GM18861 (cell line): ENCODE results near the gene HHATL.
A peak's percentile ranks its signal among the peaks of the same experiment; 100 is the strongest.

Experiments used
- ATAC-seq: cut with Tn5 transposase; IDR thresholded peaks from one replicate; pipeline ENCODE4 v1.9.1; 2021; ENCODE audit not compliant: unreplicated experiment

The HHATL gene

GRCh38 chr3:42654331-42655201 is 48.0 kb downstream of the HHATL start:
- no peak for ATAC-seq

- no peak for ATAC-seq
Measured at GRCh38 chr3:42653560-42654330, 48.9 kb downstream of the HHATL start, which contains the start of gene ZBTB47. Gene ZBTB47 (plus strand): TSS chr3:42653697. CDS start chr3:42658356, 4,659 bp downstream.

DNA sequence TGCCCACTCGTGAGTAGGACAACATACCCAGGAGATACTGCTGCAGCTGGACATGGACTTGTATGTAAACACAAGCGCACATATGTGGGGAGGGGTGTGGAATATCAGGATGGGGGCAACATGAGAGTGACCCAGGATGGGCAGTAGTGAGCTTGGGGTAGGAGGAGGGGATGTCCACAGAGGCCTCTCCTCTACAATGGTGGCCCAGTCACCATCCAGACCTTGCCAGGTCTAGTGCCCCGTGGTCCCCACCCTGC is 49.4 kb downstream of the HHATL start:
- no peak for ATAC-seq

DNA sequence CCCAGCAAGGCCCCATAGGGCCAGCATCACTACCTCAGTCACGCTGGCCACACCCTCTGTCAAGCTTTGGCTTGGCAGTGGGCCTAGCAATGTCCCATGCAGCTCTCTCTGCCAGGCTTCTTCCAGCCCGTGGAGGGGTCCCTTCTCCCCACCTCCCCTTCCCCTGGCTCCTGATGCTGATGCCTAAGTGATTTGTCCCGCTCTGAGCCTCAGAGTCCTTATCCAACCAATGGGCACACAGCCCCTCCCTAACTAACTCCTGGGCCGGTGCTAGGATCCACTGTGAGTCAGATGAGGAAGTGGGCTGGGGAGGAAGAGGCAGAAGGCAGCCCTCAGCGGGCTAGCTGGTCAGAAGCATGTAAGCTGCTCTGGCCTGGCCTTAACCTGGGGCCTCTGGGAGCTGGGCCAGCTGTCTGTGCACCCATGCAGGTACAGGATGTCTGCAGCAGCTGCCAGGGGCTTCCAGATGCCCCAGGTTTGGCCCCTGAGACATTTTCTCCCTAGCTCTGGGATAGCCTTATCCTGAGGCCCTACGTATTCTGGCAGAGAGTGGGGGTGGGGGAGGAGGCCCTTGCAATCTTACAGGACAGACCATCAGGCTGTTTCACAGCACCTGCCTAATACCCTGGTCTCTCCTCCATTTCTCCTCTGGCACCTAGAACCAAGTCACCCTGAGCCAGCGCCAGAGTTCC is 49.8 kb downstream of the HHATL start:
- peak; percentile 72 for ATAC-seq

DNA sequence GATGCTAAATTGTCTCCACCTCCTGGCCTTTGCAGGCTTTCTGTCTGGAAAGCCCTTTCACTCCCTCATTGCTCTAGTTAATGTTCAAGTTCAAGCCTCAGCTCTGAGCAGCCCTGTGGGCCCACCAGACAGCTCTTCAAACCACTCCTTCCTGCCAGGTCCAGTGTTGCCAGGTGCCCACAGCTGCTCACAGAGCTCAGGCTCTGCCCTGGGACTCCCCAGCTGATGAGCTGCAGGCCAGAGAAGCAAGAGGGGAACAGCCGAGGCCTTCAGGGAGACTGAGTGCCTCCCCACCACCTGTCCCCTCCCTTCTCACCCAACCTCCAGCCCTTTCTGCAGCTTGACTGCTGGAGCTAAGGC is 50.4 kb downstream of the HHATL start:
- ATAC-seq, result peak; percentile 25

DNA sequence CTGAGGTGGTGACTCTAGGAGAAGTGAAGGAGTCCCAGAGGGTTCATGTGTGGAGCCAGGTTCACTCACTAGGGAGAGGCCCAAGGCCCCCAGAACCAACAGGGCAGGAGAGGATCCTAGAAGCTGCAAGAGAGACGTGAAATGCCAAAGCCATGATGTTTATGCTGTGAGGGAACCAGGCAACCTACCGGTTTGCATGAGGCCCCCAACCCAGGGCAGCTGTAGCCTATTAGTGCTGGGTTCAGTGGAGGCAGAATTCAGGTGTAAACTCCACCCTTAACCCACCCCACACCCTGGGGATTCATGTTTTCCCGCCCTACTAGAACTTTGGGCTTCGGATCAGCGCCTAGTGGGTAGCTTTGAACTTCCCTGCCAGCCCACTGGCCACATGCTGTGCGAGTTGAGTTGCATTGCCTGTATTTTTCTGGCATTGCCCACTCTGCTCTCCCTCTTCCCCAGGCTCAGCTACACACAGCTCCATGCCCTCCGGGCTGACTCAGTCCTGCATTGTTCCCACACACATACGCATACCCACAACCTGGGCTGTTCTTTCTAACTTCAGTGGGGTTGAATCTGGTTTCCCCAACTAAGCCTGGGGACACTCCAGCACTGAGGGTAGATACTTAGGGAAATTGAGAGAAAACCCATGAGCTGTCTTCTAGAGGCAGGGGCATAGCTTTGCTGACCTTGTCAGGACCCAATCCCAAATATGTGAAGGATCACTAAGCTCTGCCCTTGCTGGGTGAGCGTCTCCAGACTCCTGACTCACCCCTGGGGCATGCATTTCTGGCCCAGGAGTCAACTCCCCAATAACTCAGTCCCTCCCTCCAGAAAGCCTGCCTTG is 51.1 kb downstream of the HHATL start:
- no peak for ATAC-seq

DNA sequence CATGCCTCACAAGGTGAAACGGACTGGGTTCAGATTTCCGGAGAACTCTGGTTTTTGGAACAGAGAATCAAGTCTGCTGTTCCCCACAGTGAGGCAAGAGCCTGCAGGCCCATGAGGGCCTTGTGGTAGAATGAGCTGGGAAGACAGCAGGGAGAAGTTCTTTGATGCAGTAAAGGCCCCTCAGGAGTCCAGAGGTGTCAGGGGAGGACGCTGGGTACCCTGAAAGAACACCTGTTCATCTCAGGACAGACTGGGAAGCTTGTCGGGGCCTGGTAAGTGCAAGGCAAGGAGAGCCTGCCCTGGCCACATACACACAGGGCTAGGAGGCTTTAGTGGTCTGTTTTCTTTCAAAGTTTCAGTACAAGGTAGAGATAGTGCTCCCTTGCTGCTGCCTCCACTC is 52.8 kb downstream of the HHATL start:
- no peak for ATAC-seq

DNA sequence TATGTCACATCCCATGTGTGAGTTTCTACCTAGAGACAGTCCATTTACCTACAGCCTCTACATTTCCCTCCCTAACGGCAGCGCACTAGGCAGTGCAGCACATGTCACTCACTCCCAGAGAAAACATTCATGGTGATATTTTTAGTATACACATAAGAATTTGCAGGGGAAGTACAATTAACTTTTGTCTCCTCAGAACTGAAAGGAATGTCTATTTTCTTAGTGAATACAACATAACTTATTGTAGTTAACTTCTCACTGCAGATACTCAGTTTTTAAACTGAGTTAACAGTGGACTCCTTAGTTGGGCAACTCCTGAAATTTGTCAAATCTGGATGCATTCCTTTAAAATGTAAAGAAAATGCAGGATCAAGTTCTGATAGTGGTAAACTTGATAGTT is 53.6 kb downstream of the HHATL start:
- ATAC-seq, result no peak

- ATAC-seq, result no peak
Measured at GRCh38 chr3:42647821-42648459, 54.7 kb downstream of the HHATL start.
